Stimulated activated CD8-positive, alpha-beta memory T cell treated with anti-CD3 and anti-CD28 coated beads, Interleukin-7, amount 100 ng/mL, for 48 hours (primary cell): ENCODE data around the gene PPP1R27.

ENCODE experiments used
- DNase-seq, 2 donors: peaks; one replicate each; pipeline ENCODE4 v3.0.0-alpha.2; 2020; ENCODE audit warnings: low read depth in 1 of 2; ENCODE audit errors: extremely low read depth in 1 of 2

Gene PPP1R27

DNA sequence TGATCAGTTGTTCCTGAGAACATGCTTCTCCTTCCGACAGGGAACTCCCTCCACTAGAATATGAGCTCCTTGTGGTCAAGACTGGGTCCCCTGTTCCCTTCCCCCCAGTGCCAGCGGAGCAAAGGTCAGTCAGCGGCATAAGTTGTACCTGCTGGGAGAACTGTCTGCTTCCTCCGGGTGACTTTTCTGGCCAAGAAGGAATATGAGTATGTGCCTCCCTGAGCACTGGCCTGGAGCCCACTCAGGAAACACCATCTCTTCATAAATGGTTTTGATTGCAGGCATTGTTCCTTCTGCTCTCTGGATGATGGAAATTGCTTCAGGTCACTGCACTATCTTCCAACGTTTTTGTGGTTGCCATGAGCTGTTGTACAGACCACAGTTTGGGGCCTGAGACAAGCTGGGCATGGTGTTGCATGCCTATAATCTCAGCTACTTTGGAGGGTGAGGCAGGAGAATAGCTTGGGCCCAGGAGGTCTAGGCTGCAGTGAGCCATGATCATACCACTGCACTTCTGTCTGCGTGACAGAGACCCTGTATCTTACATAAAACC is 28.3 kb upstream of the PPP1R27 start:
- DNase-seq, result no peak

GRCh38 chr17:81860756-81861568 is 26.1 kb upstream of the PPP1R27 start:
- peak; percentile 99 for DNase-seq

DNA sequence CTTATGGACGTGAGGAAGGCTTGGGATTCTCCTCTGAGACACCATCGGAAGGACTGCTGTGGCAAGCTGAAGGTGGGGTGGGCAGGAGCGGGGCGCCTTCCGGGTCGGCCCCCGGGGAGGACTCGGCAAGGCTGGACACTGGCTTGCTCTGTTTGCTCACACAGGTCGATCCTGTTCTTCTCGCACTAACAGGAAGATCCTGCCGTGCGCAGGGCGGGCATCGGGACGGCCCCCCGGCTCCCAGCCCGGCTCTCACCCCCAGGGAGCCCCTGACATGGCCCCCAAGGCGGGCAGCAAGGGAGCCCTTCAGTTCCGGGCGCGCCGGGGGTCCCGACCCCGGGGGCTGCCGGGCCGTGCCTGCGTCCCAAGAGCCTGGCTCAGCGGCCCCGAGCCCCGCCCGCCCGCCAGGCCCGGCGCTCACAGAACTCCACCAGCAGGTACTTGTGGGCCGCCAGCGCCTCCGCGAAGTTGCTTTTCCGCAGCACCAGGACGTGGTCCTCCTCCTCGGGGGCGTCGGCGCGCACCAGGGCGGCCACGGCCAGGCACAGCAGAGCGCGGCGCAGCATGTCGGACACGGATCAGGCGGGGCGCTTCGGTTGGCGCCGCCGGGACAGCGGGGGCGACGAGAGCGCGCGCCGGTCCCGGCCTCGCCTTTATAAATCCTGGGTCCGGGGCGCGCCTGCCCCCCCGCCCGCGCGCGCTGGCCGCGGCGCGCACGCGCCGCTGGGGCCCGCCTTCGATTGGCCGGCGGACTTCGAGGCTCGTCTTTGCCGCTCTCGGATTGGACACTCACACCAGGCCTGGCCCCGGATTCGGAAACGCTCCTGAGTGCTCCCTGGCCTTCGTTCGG is 25.3 kb upstream of the PPP1R27 start, which contains the start of gene P4HB:
Gene P4HB (minus strand): TSS at position 630 of the 850 bp plus-strand sequence. CDS start 64 bp downstream, at position 566.
- DNase-seq, result no peak

GRCh38 chr17:81858967-81859905 is 24.4 kb upstream of the PPP1R27 start:
- DNase-seq, result no peak

DNA sequence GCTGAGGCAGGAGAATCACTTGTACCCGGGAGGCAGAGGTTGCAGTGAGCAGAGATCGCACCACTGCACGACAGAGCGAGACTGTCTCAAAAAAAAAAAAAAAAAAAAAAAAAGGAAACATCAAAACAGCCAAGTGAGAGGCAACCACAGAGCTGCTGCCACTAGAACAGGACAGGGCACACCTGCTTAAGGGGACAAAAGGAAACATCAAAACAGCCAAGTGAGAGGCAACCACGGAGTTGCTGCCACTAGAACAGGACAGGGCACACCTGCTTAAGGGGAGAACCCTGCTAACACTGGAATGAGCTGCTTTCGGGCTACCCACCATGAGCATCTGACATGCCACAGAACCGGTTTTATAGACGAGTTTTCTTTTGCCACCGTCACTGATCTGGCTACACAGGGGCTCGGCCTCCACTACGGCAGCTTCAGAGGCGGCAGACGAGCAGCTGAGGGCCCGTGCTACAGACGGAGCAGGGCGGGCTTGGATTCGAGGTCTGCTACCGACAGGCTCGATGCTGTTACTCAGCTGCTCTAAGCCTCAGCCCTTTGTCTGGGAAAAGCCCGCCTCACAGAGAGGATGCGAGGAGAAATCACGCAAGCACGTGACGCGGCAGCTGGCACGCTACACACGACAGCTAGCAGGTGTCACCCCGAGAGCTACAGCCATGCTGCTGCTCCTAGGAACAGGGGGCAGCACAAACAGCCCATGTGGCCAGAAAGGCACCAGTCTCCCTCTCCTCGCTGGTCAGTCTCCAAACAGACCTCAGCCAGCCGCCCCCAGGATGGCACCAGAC is 23.5 kb upstream of the PPP1R27 start:
- no peak for DNase-seq

DNA sequence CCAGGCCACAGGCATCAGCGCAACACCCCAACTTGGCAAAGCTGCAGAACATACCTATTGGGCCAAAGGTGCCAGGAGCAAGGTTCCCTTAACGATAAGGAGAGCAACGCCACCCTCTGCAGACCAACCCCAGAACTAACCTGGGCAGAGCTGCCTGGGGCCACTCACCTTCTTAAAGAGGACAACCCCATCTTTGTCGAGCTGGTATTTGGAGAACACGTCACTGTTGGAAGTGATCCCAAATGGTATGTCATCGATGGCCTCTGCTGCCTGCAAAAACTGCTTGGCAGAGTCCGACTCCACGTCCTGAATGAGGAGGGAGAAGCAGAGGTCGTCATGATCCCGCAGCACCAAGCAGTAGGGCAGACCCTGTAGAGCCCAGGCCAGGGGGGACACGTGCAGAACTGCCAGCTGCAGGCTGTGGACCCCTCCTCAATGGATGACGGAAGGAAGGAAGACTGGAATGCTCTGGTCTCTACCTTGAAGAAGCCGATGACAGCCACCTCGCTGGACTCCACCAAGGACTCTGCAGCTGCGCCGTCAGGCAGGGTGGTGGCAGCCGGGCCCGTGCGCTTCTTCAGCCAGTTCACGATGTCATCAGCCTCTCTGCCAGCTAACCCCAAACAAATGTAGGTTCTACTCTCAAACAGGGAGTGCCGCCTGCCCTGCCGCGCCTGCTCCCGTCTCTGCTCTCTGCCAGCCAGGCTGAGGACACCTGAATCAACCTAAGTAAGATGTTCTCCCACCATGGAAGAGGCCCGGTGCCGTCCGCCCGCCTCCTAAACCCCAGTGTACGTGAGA is 20.3 kb upstream of the PPP1R27 start:
- no peak for DNase-seq

- no peak for DNase-seq
Measured at GRCh38 chr17:81852237-81852636, 17.4 kb upstream of the PPP1R27 start.

DNA sequence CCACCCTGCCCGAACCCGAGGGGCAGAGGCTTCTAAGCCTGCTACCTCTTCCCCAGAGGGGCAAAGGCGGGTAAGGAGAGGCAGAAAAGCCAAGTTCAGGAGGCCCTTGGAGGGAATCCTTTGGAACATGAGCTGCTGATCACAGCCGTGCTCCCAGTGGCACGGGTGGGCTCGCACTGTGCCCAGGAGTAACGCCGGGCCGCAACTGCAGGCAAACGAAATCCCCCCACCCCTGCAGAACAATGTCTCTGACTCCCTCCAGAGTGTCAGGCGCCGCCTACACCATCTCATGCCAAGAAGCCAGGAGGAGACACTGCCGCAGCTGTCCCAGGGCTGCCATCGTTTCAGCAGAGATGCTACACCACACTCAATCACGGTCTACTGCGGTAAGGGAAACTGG is 16.6 kb upstream of the PPP1R27 start:
- no peak for DNase-seq

DNA sequence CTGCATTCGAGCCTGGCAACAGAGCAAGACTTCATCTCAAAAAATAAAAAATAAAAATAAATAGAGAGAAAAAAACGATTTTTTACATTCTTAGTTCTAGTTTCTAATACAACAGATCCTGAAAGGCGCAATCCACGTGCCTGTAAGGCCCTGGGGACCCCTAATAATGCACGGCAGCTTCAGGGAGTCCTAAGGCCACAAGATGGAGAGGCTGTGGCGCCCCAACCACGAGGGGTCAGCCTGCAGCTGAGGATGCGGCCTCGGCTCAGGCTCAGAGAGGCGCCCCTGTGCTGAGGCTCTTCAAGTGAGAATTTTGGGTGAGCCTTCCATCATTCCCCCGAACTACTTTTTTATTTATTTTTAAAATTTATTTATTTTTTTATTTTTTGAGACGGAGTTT is 14.6 kb upstream of the PPP1R27 start:
- DNase-seq, result no peak

GRCh38 chr17:81846743-81847689 is 12.2 kb upstream of the PPP1R27 start:
- no peak for DNase-seq

- no peak for DNase-seq
Measured at GRCh38 chr17:81845881-81846742, 11.3 kb upstream of the PPP1R27 start.

- DNase-seq, result no peak
Measured at GRCh38 chr17:81845361-81845760, 10.5 kb upstream of the PPP1R27 start.

GRCh38 chr17:81844887-81845286 is 10.0 kb upstream of the PPP1R27 start:
- DNase-seq, result no peak

DNA sequence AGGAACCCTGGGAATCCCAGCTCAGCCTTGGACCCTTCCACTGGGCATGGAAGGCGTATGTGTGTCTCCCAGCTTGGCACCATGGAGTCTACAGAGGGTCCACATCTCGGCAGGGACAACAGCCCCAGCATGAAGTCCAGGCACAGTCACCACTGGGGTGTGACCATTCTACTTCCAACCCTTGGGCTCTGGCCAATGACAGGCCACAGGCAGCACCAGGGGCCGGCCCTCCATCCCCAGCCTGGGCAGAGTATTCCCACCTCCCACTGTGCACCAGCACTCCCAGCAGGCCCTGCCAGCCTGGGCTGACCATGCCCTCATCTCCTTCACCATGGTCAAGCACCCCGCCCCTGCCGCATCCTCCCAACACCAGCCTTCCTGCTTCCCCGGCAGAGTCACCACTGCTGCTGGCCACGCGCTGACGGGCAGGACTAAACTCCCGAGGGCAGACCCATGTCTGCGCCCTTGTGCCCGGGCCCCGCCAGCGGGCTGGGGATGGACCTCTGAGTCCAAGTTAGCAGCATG is 9.5 kb upstream of the PPP1R27 start:
- no peak for DNase-seq

DNA sequence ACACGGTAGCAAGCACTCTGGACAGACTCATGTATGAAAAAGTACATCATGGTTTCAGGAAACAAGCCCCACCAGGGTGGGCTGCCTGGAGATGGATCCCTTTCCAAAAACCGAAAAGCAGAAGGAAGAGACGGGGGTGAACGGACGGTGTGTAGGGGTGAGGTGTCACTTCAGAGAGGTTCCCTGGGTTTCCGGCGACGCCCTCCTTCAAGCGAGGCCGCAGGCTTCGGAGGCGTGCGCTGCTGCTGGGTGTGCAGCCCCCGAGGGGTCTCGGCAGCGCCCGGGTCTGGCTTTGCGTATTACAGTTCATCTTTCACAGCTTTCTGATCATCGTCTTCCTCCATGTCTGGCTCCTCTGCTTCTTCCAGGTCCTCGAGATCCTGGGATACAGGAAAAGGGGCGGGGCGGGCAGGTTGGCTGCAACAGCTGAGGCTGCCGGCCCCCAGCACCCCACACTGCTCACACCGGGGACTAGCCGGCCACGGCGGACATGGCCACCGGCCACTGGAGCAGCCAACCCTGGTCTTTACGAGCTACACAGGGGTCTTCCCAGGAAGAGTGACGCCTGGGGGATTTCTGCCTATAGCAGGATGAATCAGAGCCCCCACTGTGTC is 9.0 kb upstream of the PPP1R27 start:
- no peak for DNase-seq
